SIG-M5 treated with dmso at 0.1 percent for 504 hours (cell line): ENCODE data around the gene TPPP.
"Not testable (repeated sequence)": the region's sequence is repeated elsewhere in the genome, so short reads cannot be mapped to it uniquely, and the experiment has no call there.

Source experiments
- DNase-seq: peaks from one replicate; lab custom pipeline; 2025; ENCODE audit not compliant: unreplicated experiment; lab: John Stamatoyannopoulos, UW

TPPP gene

GRCh38 chr5:693271-694041 is at the start of gene TPPP:
TSS of gene TPPP (minus strand) at chr5:693352. CDS start at chr5:678060, 15,292 bp downstream.
- peak; percentile 49 for DNase-seq

GRCh38 chr5:742276-742675 is 49.1 kb upstream of the TPPP start:
- DNase-seq: not testable (repeated sequence)

- DNase-seq: not testable (repeated sequence)
Observed at GRCh38 chr5:734145-734544, 41.0 kb upstream of the TPPP start.

GRCh38 chr5:732754-733454 is 39.8 kb upstream of the TPPP start:
- DNase-seq: not testable (repeated sequence)

- not testable (repeated sequence) for DNase-seq
Observed at GRCh38 chr5:729225-729624, 36.1 kb upstream of the TPPP start.

- not testable (repeated sequence) for DNase-seq
Observed at GRCh38 chr5:727087-727486, 33.9 kb upstream of the TPPP start.

- not testable (repeated sequence) for DNase-seq
Observed at GRCh38 chr5:723865-724264, 30.7 kb upstream of the TPPP start.

- DNase-seq: not testable (repeated sequence)
Observed at GRCh38 chr5:723309-723708, 30.2 kb upstream of the TPPP start.

- not testable (repeated sequence) for DNase-seq
Observed at GRCh38 chr5:719379-719778, 26.2 kb upstream of the TPPP start.

- DNase-seq: no peak
Observed at GRCh38 chr5:717143-717542, 24.0 kb upstream of the TPPP start.

GRCh38 chr5:716740-717139 is 23.6 kb upstream of the TPPP start:
- not testable (repeated sequence) for DNase-seq

GRCh38 chr5:715636-716035 is 22.5 kb upstream of the TPPP start:
- DNase-seq: not testable (repeated sequence)

- not testable (repeated sequence) for DNase-seq
Observed at GRCh38 chr5:714215-715118, 21.3 kb upstream of the TPPP start.

GRCh38 chr5:713686-714085 is 20.5 kb upstream of the TPPP start:
- not testable (repeated sequence) for DNase-seq

GRCh38 chr5:708848-709517 is 15.8 kb upstream of the TPPP start:
- DNase-seq: not testable (repeated sequence)

- DNase-seq: not testable (repeated sequence)
Observed at GRCh38 chr5:708374-708773, 15.2 kb upstream of the TPPP start.

GRCh38 chr5:706127-706526 is 13.0 kb upstream of the TPPP start:
- not testable (repeated sequence) for DNase-seq

- not testable (repeated sequence) for DNase-seq
Observed at GRCh38 chr5:696753-697702, 3.9 kb upstream of the TPPP start.

GRCh38 chr5:696191-696590 is 3.0 kb upstream of the TPPP start:
- not testable (repeated sequence) for DNase-seq
